Osteocyte (in vitro differentiated cells): ENCODE data around the gene SLC27A1. TPM values are rescaled to one million over a fixed set of nuclear protein-coding genes. Genes with fewer than 3 reads are reported as not detected.

ENCODE experiments used
- DNase-seq: peaks from one replicate; pipeline ENCODE4 v3.0.0; 2021; ENCODE audit warnings: mixed read lengths; ENCODE audit not compliant: unreplicated experiment; ENCODE audit errors: extremely low spot score
- H3K27ac Mint-ChIP-seq: one replicate; pipeline ENCODE4 v1.8.0; 2021; ENCODE audit warnings: mild to moderate bottlenecking, mixed read lengths; ENCODE audit not compliant: unreplicated experiment
- H3K27me3 Mint-ChIP-seq: one replicate; pipeline ENCODE4 v1.8.0; 2021; ENCODE audit warnings: mixed read lengths; ENCODE audit not compliant: unreplicated experiment
- H3K36me3 Mint-ChIP-seq: one replicate; pipeline ENCODE4 v1.8.0; 2021; ENCODE audit warnings: mixed read lengths; ENCODE audit not compliant: unreplicated experiment
- H3K4me1 Mint-ChIP-seq: one replicate; pipeline ENCODE4 v1.8.0; 2021; ENCODE audit warnings: mixed read lengths; ENCODE audit not compliant: unreplicated experiment
- H3K4me3 Mint-ChIP-seq: one replicate; pipeline ENCODE4 v1.8.0; 2021; ENCODE audit warnings: mild to moderate bottlenecking, moderate library complexity, mixed read lengths; ENCODE audit not compliant: unreplicated experiment
- H3K9me3 Mint-ChIP-seq: one replicate; pipeline ENCODE4 v1.8.0; 2021; ENCODE audit warnings: mixed read lengths; ENCODE audit not compliant: unreplicated experiment
- CTCF ChIP-seq: fragments of 200-600 bp; sonication (generic); IDR thresholded peaks from 2 replicates; pipeline ENCODE4 v1.5.0; 2021; ENCODE audit warnings: antibody characterized with exemption, mild to moderate bottlenecking, moderate library complexity
- total RNA-seq: library from RNA; stranded (reverse); gene quantifications from 2 replicates; pipeline ENCODE4 v1.2.1, GENCODE V29; 2021

SLC27A1 gene
- total RNA-seq, 1 donor from 2014 or later = 12.5 TPM

GRCh38 chr19:17466487-17466850 is 3.9 kb upstream of the SLC27A1 start:
- Mint-ChIP-seq H3K9me3 (no peaks in the 10 kb centered on the region), H3K27me3 (no peaks in the 10 kb centered on the region), H3K4me1 (peaks cover 20% of the 10 kb centered on the region), H3K36me3 (no peaks in the 10 kb centered on the region), H3K4me3 (no peak overlapping the region), H3K27ac (no peak overlapping the region)
- DNase-seq = no peak
- TF ChIP-seq CTCF = no peak

GRCh38 chr19:17467471-17468301 is 2.6 kb upstream of the SLC27A1 start:
- H3K27ac Mint-ChIP-seq = no peak overlapping the region
- no peak for DNase-seq
- TF ChIP-seq CTCF = no peak
- H3K4me3 Mint-ChIP-seq = no peak overlapping the region
- no peaks in the 10 kb centered on the region for H3K9me3 Mint-ChIP-seq
- H3K36me3 Mint-ChIP-seq = no peaks in the 10 kb centered on the region
- H3K27me3 Mint-ChIP-seq = no peaks in the 10 kb centered on the region
- peaks cover 26% of the 10 kb centered on the region for H3K4me1 Mint-ChIP-seq

DNA sequence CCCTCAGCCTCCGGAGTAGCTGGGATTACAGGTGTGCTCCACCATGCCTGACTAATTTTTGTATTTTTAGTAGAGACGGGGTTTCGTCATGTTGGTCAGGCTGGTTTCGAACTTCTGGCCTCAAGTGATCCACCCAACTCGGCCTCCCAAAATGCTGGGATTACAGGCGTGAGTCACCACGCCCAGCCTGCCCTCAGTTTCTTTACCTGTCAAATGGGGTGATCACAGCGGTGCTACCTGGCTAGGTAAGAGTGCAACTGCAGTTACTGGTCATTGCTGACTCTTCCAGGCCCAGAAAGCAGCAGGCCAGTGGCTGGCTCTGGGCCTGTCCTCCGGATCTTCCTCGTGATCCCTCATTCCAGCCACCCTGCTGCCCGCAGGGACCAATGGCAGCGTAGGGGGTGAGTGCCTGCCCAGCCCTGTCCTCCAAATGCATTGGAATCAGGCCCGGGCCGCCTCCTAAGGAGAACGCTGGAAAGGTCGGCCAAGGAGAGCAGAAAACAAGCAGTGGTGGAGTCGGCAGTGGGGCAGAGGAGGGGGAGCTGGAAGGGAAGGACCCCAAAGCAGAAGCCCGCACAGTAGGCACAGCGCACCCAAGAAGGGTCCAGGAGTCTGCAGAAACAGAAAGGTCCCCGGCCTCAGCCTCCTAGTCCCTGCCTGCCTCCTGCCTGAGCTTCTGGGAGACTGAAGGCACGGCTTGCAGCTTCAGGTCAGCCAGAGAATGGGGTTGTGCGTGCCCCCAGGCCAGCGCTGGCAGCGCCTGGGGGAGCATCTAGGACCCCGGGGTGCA is 1.8 kb upstream of the SLC27A1 start:
- H3K4me3 Mint-ChIP-seq = peak overlapping the region; percentile 93
- H3K36me3 Mint-ChIP-seq = no peaks in the 10 kb centered on the region
- H3K27ac Mint-ChIP-seq = peak overlapping the region; percentile 96
- H3K4me1 Mint-ChIP-seq = peaks cover 28% of the 10 kb centered on the region
- no peak for DNase-seq
- no peak for TF ChIP-seq CTCF
- no peaks in the 10 kb centered on the region for H3K27me3 Mint-ChIP-seq
- no peaks in the 10 kb centered on the region for H3K9me3 Mint-ChIP-seq

DNA sequence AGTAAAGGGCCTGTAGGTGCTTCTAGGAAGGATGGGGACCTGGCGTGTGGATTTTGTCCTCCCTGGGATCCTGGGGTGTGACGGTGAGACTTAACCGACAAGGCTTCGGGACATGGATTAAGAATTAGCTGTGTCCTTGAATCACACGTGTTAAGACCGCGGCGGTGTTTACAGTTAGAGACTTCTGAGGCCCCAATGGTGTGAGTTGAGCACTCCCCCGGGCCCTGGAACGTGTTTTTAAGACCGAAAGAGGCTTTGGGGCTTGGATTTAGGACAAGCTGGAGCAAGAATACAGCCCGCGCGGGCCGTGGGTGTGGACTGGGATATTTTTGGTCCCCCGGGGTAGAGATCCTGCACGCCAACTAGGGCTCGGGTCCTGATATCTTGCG is 1.2 kb upstream of the SLC27A1 start:
- no peaks in the 10 kb centered on the region for H3K9me3 Mint-ChIP-seq
- no peak for DNase-seq
- peaks cover 28% of the 10 kb centered on the region for H3K4me1 Mint-ChIP-seq
- H3K27me3 Mint-ChIP-seq = no peaks in the 10 kb centered on the region
- H3K36me3 Mint-ChIP-seq = no peaks in the 10 kb centered on the region
- H3K4me3 Mint-ChIP-seq = peak overlapping the region; percentile 93
- H3K27ac Mint-ChIP-seq = peak overlapping the region; percentile 96
- no peak for TF ChIP-seq CTCF

DNA sequence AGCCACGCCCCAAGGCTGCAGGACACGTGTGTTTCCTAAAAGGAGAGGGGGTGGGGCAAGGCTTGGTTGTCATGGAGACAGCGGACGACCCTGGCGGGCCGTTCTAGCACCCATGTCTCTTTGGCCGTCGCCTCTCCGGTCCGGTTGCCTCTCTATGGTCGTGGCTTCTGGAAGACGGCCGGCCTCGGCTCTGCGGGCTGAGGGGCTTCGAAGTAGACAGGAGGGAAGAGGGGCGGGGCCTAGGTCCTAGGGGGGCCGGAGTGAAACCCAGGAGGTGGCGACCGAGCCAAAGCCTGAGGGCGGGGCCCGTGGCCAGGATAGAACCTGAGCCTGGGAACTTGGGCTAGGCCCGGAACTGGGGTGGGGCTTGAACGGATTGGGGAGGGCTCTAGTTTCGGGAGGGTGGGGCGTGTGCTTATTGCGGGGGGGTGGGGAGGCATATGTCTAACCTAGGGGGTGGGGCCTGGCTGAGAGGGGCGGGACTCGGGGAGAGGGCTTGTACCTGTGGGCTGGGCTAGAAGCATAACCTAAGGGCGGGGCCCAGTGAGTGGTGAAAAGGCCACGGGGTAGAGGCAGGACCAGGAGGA is 750 bp upstream of the SLC27A1 start:
- peaks cover 28% of the 10 kb centered on the region for H3K4me1 Mint-ChIP-seq
- peak overlapping the region; percentile 96 for H3K27ac Mint-ChIP-seq
- peak; percentile 95 for DNase-seq
- H3K27me3 Mint-ChIP-seq = no peaks in the 10 kb centered on the region
- TF ChIP-seq CTCF = no peak
- H3K4me3 Mint-ChIP-seq = peak overlapping the region; percentile 93
- no peaks in the 10 kb centered on the region for H3K9me3 Mint-ChIP-seq
- H3K36me3 Mint-ChIP-seq = no peaks in the 10 kb centered on the region
